HFF-Myc (cell line): ENCODE results near the gene RFX6.

Experiments
- DNase-seq: peaks from one replicate; pipeline ENCODE4 v3.0.0-alpha.2; 2011; ENCODE audit warnings: low read depth; ENCODE audit errors: extremely low read depth
- H3K4me3 ChIP-seq: replicated peaks from 2 replicates; pipeline ENCODE4 v1.5.1; 2011; ENCODE audit warnings: low read depth, mild to moderate bottlenecking, control low read depth, low read length
- TF ChIP-seq, protein P1 (sequence below): IDR thresholded peaks from 2 replicates; pipeline ENCODE4 v1.5.1; 2012; ENCODE audit warnings: mild to moderate bottlenecking, low read depth, low read length, control low read depth; ENCODE audit errors: missing control alignments

RFX6 gene

GRCh38 chr6:116842459-116842858 is 34.6 kb upstream of the RFX6 start:
- no peak overlapping the region for H3K4me3 ChIP-seq
- TF ChIP-seq, protein P1, sequence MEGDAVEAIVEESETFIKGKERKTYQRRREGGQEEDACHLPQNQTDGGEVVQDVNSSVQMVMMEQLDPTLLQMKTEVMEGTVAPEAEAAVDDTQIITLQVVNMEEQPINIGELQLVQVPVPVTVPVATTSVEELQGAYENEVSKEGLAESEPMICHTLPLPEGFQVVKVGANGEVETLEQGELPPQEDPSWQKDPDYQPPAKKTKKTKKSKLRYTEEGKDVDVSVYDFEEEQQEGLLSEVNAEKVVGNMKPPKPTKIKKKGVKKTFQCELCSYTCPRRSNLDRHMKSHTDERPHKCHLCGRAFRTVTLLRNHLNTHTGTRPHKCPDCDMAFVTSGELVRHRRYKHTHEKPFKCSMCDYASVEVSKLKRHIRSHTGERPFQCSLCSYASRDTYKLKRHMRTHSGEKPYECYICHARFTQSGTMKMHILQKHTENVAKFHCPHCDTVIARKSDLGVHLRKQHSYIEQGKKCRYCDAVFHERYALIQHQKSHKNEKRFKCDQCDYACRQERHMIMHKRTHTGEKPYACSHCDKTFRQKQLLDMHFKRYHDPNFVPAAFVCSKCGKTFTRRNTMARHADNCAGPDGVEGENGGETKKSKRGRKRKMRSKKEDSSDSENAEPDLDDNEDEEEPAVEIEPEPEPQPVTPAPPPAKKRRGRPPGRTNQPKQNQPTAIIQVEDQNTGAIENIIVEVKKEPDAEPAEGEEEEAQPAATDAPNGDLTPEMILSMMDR: no peak
- no peak for DNase-seq

- TF ChIP-seq, protein P1: no peak
- peak; percentile 11 for DNase-seq
Observed at GRCh38 chr6:116847227-116847626, 29.8 kb upstream of the RFX6 start.

DNA sequence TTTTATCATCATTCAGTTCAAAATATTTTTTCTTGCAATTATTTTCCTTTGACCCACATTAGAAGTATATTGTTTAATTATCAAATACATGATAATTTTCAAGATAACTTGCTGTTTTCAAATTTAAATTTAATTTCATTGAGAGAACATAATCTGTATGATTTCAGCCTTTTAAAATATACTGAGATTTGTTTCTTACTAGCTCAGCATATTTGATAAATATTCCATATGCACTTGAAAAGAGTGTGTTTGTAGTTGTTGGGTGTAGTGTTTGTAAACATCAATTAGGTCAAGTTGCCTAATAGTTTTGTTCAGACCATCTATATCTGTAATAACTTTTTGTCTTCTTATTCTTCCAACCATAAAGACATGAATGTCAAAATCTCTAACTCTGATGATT is 19.0 kb upstream of the RFX6 start:
- TF ChIP-seq, protein P1: no peak
- no peak overlapping the region for H3K4me3 ChIP-seq
- DNase-seq: no peak

More at GRCh38 chr6:116847227-116847626, 29.8 kb upstream of the RFX6 start:
- H3K4me3 ChIP-seq: no peak overlapping the region

DNA sequence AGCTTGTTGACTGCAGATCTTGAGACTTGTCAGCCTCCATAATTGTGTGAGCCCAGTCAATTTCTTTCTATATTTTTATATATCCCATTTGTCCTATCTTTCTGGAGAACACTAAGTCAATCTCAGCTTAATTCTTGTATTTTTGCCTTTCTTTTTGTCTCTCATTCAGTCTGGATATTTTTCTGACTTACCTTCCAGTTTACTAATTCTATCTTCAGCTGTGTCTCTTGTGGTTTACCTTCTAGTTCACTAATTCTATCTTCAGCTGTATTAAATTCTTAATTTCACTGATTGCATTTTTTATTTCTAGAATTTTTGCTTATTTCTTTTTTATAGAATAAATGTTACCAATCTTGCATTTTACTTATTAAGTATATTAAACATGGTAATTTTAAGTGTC is 17.8 kb upstream of the RFX6 start:
- DNase-seq: no peak
- H3K4me3 ChIP-seq: no peak overlapping the region
- TF ChIP-seq, protein P1: no peak

DNA sequence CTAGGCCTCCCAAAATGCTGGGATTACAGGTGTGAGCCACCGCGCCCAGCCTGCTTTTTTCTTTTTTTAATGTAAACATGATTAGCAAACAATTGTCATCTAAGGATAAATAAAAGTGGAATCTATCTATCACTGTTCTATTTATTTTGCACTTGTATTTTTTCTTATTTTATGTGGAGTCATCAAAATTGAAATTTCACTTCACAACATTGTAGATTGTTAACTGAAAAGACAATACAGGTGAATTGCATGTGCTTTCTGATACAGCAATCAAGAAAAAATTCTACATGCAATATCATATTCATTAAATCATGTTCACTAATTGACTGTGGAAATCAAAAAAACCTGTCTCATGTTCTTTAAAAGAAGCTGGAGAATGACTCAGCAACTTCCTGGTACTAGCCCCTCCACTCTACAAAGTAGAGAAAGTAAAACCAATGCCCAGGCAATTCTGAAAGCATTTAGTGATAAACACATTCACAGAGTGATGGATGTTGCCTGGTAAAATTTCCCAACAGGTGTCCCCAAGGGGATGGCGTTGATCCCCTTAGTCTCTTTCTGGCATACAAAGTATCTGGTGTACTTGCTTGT is 10.7 kb upstream of the RFX6 start:
- H3K4me3 ChIP-seq: no peak overlapping the region
- TF ChIP-seq, protein P1: no peak
- DNase-seq: no peak

- no peak for DNase-seq
- TF ChIP-seq, protein P1: no peak
Observed at GRCh38 chr6:116872771-116873170, 4.3 kb upstream of the RFX6 start.

GRCh38 chr6:116876107-116876506 is 935 bp upstream of the RFX6 start:
- TF ChIP-seq, protein P1: no peak
- H3K4me3 ChIP-seq: no peak overlapping the region
- DNase-seq: no peak

More at GRCh38 chr6:116872771-116873170, 4.3 kb upstream of the RFX6 start:
- H3K4me3 ChIP-seq: no peak overlapping the region
